ENCODE measurements around the gene ST3GAL3. TPM values are rescaled to one million over a fixed set of nuclear protein-coding genes. Genes with fewer than 3 reads are reported as not detected.

The ST3GAL3 gene
- polyA plus RNA-seq, 1 of the 3 experiments (the other 2 are of a cell fraction), result 20.6 TPM

DNA sequence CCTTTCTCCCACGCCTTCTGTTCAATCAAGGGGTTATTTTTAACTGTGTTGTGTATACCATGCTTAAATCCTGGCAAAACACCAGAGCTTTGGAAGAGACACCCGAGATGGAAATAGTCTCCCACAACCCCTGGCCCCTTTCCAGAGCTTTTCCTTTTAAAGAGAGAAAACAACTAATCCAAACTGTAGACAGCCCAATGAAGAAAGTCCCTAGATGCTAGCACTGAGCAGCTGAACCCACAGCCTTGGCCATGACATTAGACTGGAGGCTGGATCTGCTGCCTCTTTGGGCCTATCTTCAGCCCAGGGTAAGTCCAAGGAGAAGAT, 161.4 kb downstream of the ST3GAL3 start:
- Histone ChIP-seq H3K27ac (ENCODE audit: low read depth in 2 of 2, low read length in 1 of 2) (no peak overlapping the region; a peak in 1 of 4 replicates), H4K20me1 (ENCODE audit: insufficient read depth) (peaks cover 7% of the 10 kb centered on the region; the same call in 1 of the 2 replicates), H3K9me2 (no peaks in the 10 kb centered on the region), H3K4me2 (no peak overlapping the region), H3K9ac (no peak overlapping the region), H2AFZ (ENCODE audit: low read depth) (no peak overlapping the region), H3K27me3 (ENCODE audit: insufficient read depth) (no peaks in the 10 kb centered on the region), H3K79me2 (ENCODE audit: insufficient read depth) (no peaks in the 10 kb centered on the region), H3K4me3 (ENCODE audit: low read depth in 2 of 2, low read length in 1 of 2) (no peak overlapping the region), H3K36me3 (replicated peaks in 1 of 2; ENCODE audit: control insufficient read depth in 1 of 2, insufficient read depth in 2 of 2, low read length in 1 of 2) (no peaks in the 10 kb centered on the region), H3K9me3 (no peaks in the 10 kb centered on the region), H3F3A (replicated peaks; ENCODE audit: insufficient read depth) (no peaks in the 10 kb centered on the region), H3K4me1 (ENCODE audit: control insufficient read depth in 1 of 2, insufficient read depth in 2 of 2, low read depth in 1 of 2, low read length in 1 of 2) (peaks cover 3 to 16% of the 10 kb centered on the region in 2 experiments; a peak in 2 of 4 replicates)
- CTCF ChIA-PET, result interaction anchor here (0.6 to 2.0 kb wide), 4 partner anchors 22 to 572 kb away, joined by 3 to 6 read pairs (median 3); no protein-coding TSS in a partner anchor
- 41% methylated on average over 2 of the region's 2 CpGs for WGBS (ENCODE audit: low lambda C conversion rate)
- no peak for TF ChIP-seq SIN3A (IDR thresholded peaks at IDR 0.05; ENCODE audit: borderline replicate concordance, low read depth, low read length)
- TF ChIP-seq RFX5 (IDR thresholded peaks at IDR 0.05; ENCODE audit: low read length), result no peak
- TF ChIP-seq FOSL2 (IDR thresholded peaks at IDR 0.05; ENCODE audit: borderline replicate concordance, low read depth), result no peak
- no peak for TF ChIP-seq NRF1 (IDR thresholded peaks at IDR 0.05; ENCODE audit: low read depth, low read length)
- TF ChIP-seq, protein P1, sequence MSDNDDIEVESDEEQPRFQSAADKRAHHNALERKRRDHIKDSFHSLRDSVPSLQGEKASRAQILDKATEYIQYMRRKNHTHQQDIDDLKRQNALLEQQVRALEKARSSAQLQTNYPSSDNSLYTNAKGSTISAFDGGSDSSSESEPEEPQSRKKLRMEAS (IDR thresholded peaks at IDR 0.05; ENCODE audit: low read depth), result no peak
- no peak for TF ChIP-seq JUND (IDR thresholded peaks at IDR 0.05)
- TF ChIP-seq FOXJ3 (CRISPR knock-in tag; IDR thresholded peaks at IDR 0.05), result no peak
- TF ChIP-seq, protein P2, sequence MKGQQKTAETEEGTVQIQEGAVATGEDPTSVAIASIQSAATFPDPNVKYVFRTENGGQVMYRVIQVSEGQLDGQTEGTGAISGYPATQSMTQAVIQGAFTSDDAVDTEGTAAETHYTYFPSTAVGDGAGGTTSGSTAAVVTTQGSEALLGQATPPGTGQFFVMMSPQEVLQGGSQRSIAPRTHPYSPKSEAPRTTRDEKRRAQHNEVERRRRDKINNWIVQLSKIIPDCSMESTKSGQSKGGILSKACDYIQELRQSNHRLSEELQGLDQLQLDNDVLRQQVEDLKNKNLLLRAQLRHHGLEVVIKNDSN (IDR thresholded peaks at IDR 0.05; ENCODE audit: borderline replicate concordance, low read depth), result no peak
- TF ChIP-seq, protein P3, sequence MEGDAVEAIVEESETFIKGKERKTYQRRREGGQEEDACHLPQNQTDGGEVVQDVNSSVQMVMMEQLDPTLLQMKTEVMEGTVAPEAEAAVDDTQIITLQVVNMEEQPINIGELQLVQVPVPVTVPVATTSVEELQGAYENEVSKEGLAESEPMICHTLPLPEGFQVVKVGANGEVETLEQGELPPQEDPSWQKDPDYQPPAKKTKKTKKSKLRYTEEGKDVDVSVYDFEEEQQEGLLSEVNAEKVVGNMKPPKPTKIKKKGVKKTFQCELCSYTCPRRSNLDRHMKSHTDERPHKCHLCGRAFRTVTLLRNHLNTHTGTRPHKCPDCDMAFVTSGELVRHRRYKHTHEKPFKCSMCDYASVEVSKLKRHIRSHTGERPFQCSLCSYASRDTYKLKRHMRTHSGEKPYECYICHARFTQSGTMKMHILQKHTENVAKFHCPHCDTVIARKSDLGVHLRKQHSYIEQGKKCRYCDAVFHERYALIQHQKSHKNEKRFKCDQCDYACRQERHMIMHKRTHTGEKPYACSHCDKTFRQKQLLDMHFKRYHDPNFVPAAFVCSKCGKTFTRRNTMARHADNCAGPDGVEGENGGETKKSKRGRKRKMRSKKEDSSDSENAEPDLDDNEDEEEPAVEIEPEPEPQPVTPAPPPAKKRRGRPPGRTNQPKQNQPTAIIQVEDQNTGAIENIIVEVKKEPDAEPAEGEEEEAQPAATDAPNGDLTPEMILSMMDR (IDR thresholded peaks at IDR 0.05), result no peak
- TF ChIP-seq TEAD4 (IDR thresholded peaks at IDR 0.05; ENCODE audit: borderline replicate concordance, insufficient read depth), result no peak
- TF ChIP-seq TAF1 (IDR thresholded peaks at IDR 0.05; ENCODE audit: borderline replicate concordance, low read depth, low read length), result no peak
- TF ChIP-seq GATA2 (CRISPR knock-in tag; IDR thresholded peaks at IDR 0.05), result no peak
- no peak for TF ChIP-seq FOXM1 (IDR thresholded peaks at IDR 0.05; ENCODE audit: low read depth)
- TF ChIP-seq CHD2 (IDR thresholded peaks at IDR 0.05; ENCODE audit: low read length, partially characterized antibody), result no peak
- no peak for DNase-seq
- POLR2A ChIA-PET, result no interaction called here

DNA sequence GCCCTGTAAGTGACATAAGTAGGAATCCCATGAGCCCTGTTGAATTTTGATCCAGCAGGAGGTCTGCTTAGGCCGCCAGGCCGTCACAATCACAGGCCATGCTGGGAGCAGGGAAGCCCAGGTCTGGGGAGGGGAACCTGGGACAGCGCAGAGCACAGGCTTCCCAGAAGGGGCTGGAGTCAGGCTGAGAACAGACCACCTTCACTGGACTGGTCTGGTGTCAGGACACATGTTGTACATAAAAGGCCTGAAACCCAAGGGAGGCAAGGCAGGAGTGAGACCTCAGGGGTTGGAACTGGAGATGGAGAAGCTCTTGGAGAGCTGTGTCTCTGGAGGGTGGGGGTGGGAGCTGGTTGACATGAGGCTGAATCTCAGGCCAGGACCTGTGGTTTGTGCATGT, 163.0 kb downstream of the ST3GAL3 start:
- ChIA-PET POLR2A (no interaction called here), CTCF (no interaction called here)
- no peak overlapping the region for H3K27ac ChIP-seq (ENCODE audit: low read depth in 2 of 2, low read length in 1 of 2)
- no peak overlapping the region for H3K9ac ChIP-seq
- H4K20me1 ChIP-seq (ENCODE audit: insufficient read depth), result peaks cover 7% of the 10 kb centered on the region; the same call in 1 of the 2 replicates
- no peak overlapping the region for H2AFZ ChIP-seq (ENCODE audit: low read depth)
- H3K27me3 ChIP-seq (ENCODE audit: insufficient read depth), result no peaks in the 10 kb centered on the region
- no peak overlapping the region for H3K4me3 ChIP-seq (ENCODE audit: low read depth in 2 of 2, low read length in 1 of 2)
- no peaks in the 10 kb centered on the region for H3K79me2 ChIP-seq (ENCODE audit: insufficient read depth)
- no peaks in the 10 kb centered on the region for H3F3A ChIP-seq (replicated peaks; ENCODE audit: insufficient read depth)
- H3K4me2 ChIP-seq, result no peak overlapping the region
- H3K9me2 ChIP-seq, result no peaks in the 10 kb centered on the region
- DNase-seq, result no peak
- H3K4me1 ChIP-seq (ENCODE audit: control insufficient read depth in 1 of 2, insufficient read depth in 2 of 2, low read depth in 1 of 2, low read length in 1 of 2), result peaks cover 3 to 14% of the 10 kb centered on the region in 2 experiments; a peak in 2 of 4 replicates
- TF ChIP-seq, protein P4, sequence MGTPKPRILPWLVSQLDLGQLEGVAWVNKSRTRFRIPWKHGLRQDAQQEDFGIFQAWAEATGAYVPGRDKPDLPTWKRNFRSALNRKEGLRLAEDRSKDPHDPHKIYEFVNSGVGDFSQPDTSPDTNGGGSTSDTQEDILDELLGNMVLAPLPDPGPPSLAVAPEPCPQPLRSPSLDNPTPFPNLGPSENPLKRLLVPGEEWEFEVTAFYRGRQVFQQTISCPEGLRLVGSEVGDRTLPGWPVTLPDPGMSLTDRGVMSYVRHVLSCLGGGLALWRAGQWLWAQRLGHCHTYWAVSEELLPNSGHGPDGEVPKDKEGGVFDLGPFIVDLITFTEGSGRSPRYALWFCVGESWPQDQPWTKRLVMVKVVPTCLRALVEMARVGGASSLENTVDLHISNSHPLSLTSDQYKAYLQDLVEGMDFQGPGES (IDR thresholded peaks at IDR 0.05; ENCODE audit: low read depth, low read length), result no peak
- TF ChIP-seq ELF1 (IDR thresholded peaks at IDR 0.05), result no peak
- TF ChIP-seq MXI1 (IDR thresholded peaks at IDR 0.05; ENCODE audit: low read depth, low read length), result no peak
- TF ChIP-seq GATA2 (CRISPR knock-in tag; IDR thresholded peaks at IDR 0.05), result no peak
- TF ChIP-seq TEAD4 (IDR thresholded peaks at IDR 0.05; ENCODE audit: borderline replicate concordance, insufficient read depth), result no peak
- TF ChIP-seq RXRA (IDR thresholded peaks at IDR 0.05; ENCODE audit: borderline replicate concordance, low read depth), result no peak
- TF ChIP-seq TAF1 (IDR thresholded peaks at IDR 0.05; ENCODE audit: borderline replicate concordance, low read depth, low read length), result no peak
- WGBS (ENCODE audit: low lambda C conversion rate), result 89% methylated on average over 3 of the region's 3 CpGs
- no peaks in the 10 kb centered on the region for H3K9me3 ChIP-seq
- no peaks in the 10 kb centered on the region for H3K36me3 ChIP-seq (replicated peaks in 1 of 2; ENCODE audit: control insufficient read depth in 1 of 2, insufficient read depth in 2 of 2, low read length in 1 of 2)

Data from SK-N-SH (cell line).